HepG2 (cell line): Measurements from ENCODE around the gene LCE3A. TPM values are rescaled to one million over a fixed set of nuclear protein-coding genes. Genes with fewer than 3 reads are reported as not detected.

Experiments
- ATAC-seq: fragments of 200-7000 bp; cut with Tn5 transposase; 3 replicates; pipeline ENCODE4 v1.9.1; 2020; ENCODE audit warnings: mild to moderate bottlenecking, moderate library complexity
- BruUV-seq: library from RNA; stranded (reverse); fragments of 400-500 nt; replicated peaks from 2 replicates; lab custom pipeline; 2021; lab: Mats Ljungman, UMichigan
- CTCF ChIA-PET: fragments of 300-600 bp; formaldehyde crosslinking; extraction: SDS; loops from one replicate; lab custom pipeline; 2021; ENCODE audit warnings: low total read pairs, inconsistent platforms, low intra/inter-chr PET ratio; lab: Yijun Ruan, JAX
- POLR2A ChIA-PET: fragments of 350-600 bp; sonication (Branson Sonifier 250); formaldehyde crosslinking; loops from one replicate; lab custom pipeline; 2020; ENCODE audit warnings: antibody characterized with exemption, inconsistent platforms; lab: Yijun Ruan, JAX
- DNase-seq: peaks from one replicate; pipeline ENCODE4 v3.0.0-alpha.2; 2015; ENCODE audit warnings: low spot score
- FAIRE-seq: peaks from 3 replicates; lab custom pipeline; 2011; peaks lifted over from hg19 to GRCh38; lab: Jason Lieb, UNC
- H2AFZ ChIP-seq: one replicate; pipeline ENCODE4 v1.6.1; 2011; ENCODE audit warnings: low read length, inconsistent platforms
- H3K27ac ChIP-seq: fragments of 300-600 bp; 3 replicates; pipeline ENCODE4 v1.8.0; 2011; ENCODE audit warnings: mixed run types, mild to moderate bottlenecking, mixed read lengths, low read length, inconsistent platforms; ENCODE audit not compliant: insufficient read depth; ENCODE audit errors: extremely low read length
- H3K27me3 ChIP-seq, 2 experiments: fragments of 200-600 bp in 1 of 2; 2 replicates in 1 of 2; 3 replicates in 1 of 2; pipeline versions ENCODE4 v1.6.0 to v1.8.0; 2011; ENCODE audit warnings: low read length in 2 of 2, mild to moderate bottlenecking in 2 of 2, moderate library complexity in 2 of 2, inconsistent platforms in 1 of 2; ENCODE audit not compliant: insufficient read depth in 2 of 2, control insufficient read depth in 1 of 2
- H3K36me3 ChIP-seq, 2 experiments: fragments of 200-600 bp in 1 of 2; replicated peaks in 1 of 2; 2 replicates in 1 of 2; 3 replicates in 1 of 2; pipeline versions ENCODE4 v1.5.1 to v1.8.0; 2011; ENCODE audit warnings: low read length in 2 of 2, inconsistent platforms in 1 of 2; ENCODE audit not compliant: insufficient read depth in 2 of 2, control insufficient read depth in 1 of 2
- H3K4me1 ChIP-seq: 2 replicates; pipeline ENCODE4 v1.5.1; 2012; ENCODE audit warnings: low read length, inconsistent platforms; ENCODE audit not compliant: insufficient read depth
- H3K4me2 ChIP-seq: 2 replicates; pipeline ENCODE4 v1.6.0; 2011; ENCODE audit warnings: low read depth, low read length, inconsistent platforms
- H3K4me3 ChIP-seq, 3 experiments: fragments of 200-600 bp in 1 of 3; sonication (generic), shearing (Covaris generic) in 1 of 3; replicated peaks in 1 of 3; 2 replicates each; pipeline ENCODE4 v1.5.1; 2011 to 2016; ENCODE audit warnings: low read length in 3 of 3, inconsistent platforms in 2 of 3, low read depth in 2 of 3, mild to moderate bottlenecking in 2 of 3, control low read depth in 1 of 3, mixed read lengths in 1 of 3; ENCODE audit not compliant: insufficient read depth in 1 of 3
- H3K79me2 ChIP-seq: one replicate; pipeline ENCODE4 v1.6.1; 2011; ENCODE audit warnings: low read length, inconsistent platforms; ENCODE audit not compliant: insufficient read depth
- H3K9ac ChIP-seq: 2 replicates; pipeline ENCODE4 v1.6.0; 2011; ENCODE audit warnings: mild to moderate bottlenecking, low read depth, low read length, inconsistent platforms; ENCODE audit not compliant: insufficient read depth
- H3K9me3 ChIP-seq: 2 replicates; pipeline ENCODE4 v1.5.1; 2012; ENCODE audit warnings: mild to moderate bottlenecking, low read length
- H4K20me1 ChIP-seq: 2 replicates; pipeline ENCODE4 v1.6.0; 2011; ENCODE audit warnings: inconsistent platforms, mild to moderate bottlenecking, low read length, moderate library complexity; ENCODE audit not compliant: insufficient read depth
- ATF7 ChIP-seq, 2 experiments: fragments of 450-650 bp in 1 of 2; sonication (generic) in 1 of 2; formaldehyde crosslinking in 1 of 2; IDR thresholded peaks; 2 replicates each; pipeline versions ENCODE4 v1.4.0 to v1.6.1; 2016 to 2020; ENCODE audit warnings: antibody characterized with exemption in 1 of 2, mild to moderate bottlenecking in 1 of 2, missing genetic modification reagents in 1 of 2
- BHLHE40 ChIP-seq: IDR thresholded peaks from 2 replicates; pipeline ENCODE4 v1.6.1; 2011; ENCODE audit warnings: low read length, improper control_type of control experiment
- E2F2 ChIP-seq: sonication (generic); formaldehyde crosslinking; IDR thresholded peaks from 2 replicates; pipeline ENCODE4 v1.4.0; 2020; ENCODE audit warnings: missing genetic modification reagents, borderline replicate concordance
- GLMP ChIP-seq: sonication (generic); formaldehyde crosslinking; IDR thresholded peaks from 2 replicates; pipeline ENCODE4 v1.9.0; 2021; ENCODE audit warnings: missing genetic modification reagents, mild to moderate bottlenecking, borderline replicate concordance
- ISX ChIP-seq: sonication (generic); formaldehyde crosslinking; conservative IDR thresholded peaks from 2 replicates; pipeline ENCODE4 v1.5.0; 2020; ENCODE audit warnings: missing genetic modification reagents
- KDM4B ChIP-seq: sonication (generic); formaldehyde crosslinking; IDR thresholded peaks from 2 replicates; pipeline ENCODE4 v1.4.0; 2020; ENCODE audit warnings: missing genetic modification reagents
- KDM6A ChIP-seq: IDR thresholded peaks from 2 replicates; pipeline ENCODE4 v1.6.1; 2016; ENCODE audit warnings: low read depth
- NCOA5 ChIP-seq: sonication (generic); formaldehyde crosslinking; IDR thresholded peaks from 2 replicates; pipeline ENCODE4 v1.4.0; 2020; ENCODE audit warnings: missing genetic modification reagents
- NR2F6 ChIP-seq, 2 experiments: IDR thresholded peaks; 2 replicates each; pipeline ENCODE4 v1.6.1; 2016; ENCODE audit warnings: antibody characterized with exemption in 1 of 2, mild to moderate bottlenecking in 1 of 2
- ZBTB43 ChIP-seq: sonication (generic); formaldehyde crosslinking; conservative IDR thresholded peaks from 2 replicates; pipeline ENCODE4 v1.4.0; 2020; ENCODE audit warnings: missing genetic modification reagents
- ZNF598 ChIP-seq: sonication (generic); formaldehyde crosslinking; IDR thresholded peaks from 2 replicates; pipeline ENCODE4 v1.5.1; 2020; ENCODE audit warnings: mild to moderate bottlenecking, missing genetic modification reagents, borderline replicate concordance
- ZNF713 ChIP-seq: sonication (generic); formaldehyde crosslinking; IDR thresholded peaks from 2 replicates; pipeline ENCODE4 v1.4.0; 2020; ENCODE audit warnings: mild to moderate bottlenecking, missing genetic modification reagents
- in situ Hi-C: cut with HindIII; loops from 2 replicates; pipeline ENCODE4 v1.10.0; 2017; ENCODE audit warnings: low pct_unique_long_range_greater_than_20kb; ENCODE audit not compliant: extremely low pct_ligation_motif_present
- intact Hi-C: fragments of 100-400 bp; cut with micrococcal nuclease; formaldehyde crosslinking; loops from one replicate; pipeline ENCODE4 v1.10.0; 2022; ENCODE audit not compliant: unreplicated experiment
- polyA plus RNA-seq, 8 experiments: library from polyadenylated mRNA; depleted of rRNA in 3 of 8; stranded (reverse) in 7 of 8; unstranded in 1 of 8; fragments of >200 nt; fragmentation: Illumina TruSeq in 4 of 8; extraction: Trizol in 4 of 8; gene quantifications; 2 replicates each; pipeline versions ENCODE4 v1.2.1 to v1.2.3, GENCODE V29; 2011 to 2016; ENCODE audit warnings: low read depth in 4 of 8, missing spikeins in 1 of 8, mixed read lengths in 1 of 8; ENCODE audit not compliant: insufficient read depth in 1 of 8
- total RNA-seq, 5 experiments: library from RNA; depleted of rRNA; stranded (reverse); fragments of >200 nt; fragmentation: Illumina TruSeq; extraction: Trizol; gene quantifications; 2 replicates each; pipeline ENCODE4 v1.2.3, GENCODE V29; 2016; ENCODE audit warnings: low read depth in 1 of 5

The LCE3A gene
- total and polyA plus RNA-seq, 2 of the 13 experiments (the other 11 are each of a cell fraction or from before 2014, with no cell fraction given) = not detected

GRCh38 chr1:152646656-152647055 is 23.8 kb upstream of the LCE3A start:
- FAIRE-seq (no peak), DNase-seq (no peak), ATAC-seq (no peak)
- BruUV-seq = no TSS peak
- no peak overlapping the region for H3K27ac ChIP-seq
- CTCF ChIA-PET = no interaction called here
- TF ChIP-seq ZNF598 (CRISPR knock-in tag) (no peak), KDM6A (no peak), ZBTB43 (CRISPR knock-in tag) (no peak), ZNF713 (CRISPR knock-in tag) (no peak), ISX (no peak), KDM4B (CRISPR knock-in tag) (no peak), NR2F6 (IDR thresholded peaks at IDR 0.05) (no peak), NR2F6 (CRISPR knock-in tag; IDR thresholded peaks at IDR 0.05) (no peak), E2F2 (no peak), ATF7 (IDR thresholded peaks at IDR 0.05) (no peak), ATF7 (CRISPR knock-in tag; IDR thresholded peaks at IDR 0.05) (no peak), GLMP (no peak), NCOA5 (no peak), BHLHE40 (no peak)
- POLR2A ChIA-PET = no interaction called here
- no peak overlapping the region for H3K4me3 ChIP-seq
- no peaks in the 10 kb centered on the region for H3K36me3 ChIP-seq
- H3K9me3 ChIP-seq = no peaks in the 10 kb centered on the region
- H3K9ac ChIP-seq = no peak overlapping the region
- H4K20me1 ChIP-seq = no peaks in the 10 kb centered on the region
- no peak overlapping the region for H2AFZ ChIP-seq
- H3K4me2 ChIP-seq = no peak overlapping the region
- H3K27me3 ChIP-seq = no peaks in the 10 kb centered on the region
- H3K4me1 ChIP-seq = no peaks in the 10 kb centered on the region
- intact Hi-C loops = no loop called here
- no peaks in the 10 kb centered on the region for H3K79me2 ChIP-seq
- in situ Hi-C loops = no loop called here
